ENCODE data around the gene SAG.
"Not testable (repeated sequence)": the region's sequence is repeated elsewhere in the genome, so short reads cannot be mapped to it uniquely, and the experiment has no call there.

SAG gene

GRCh38 chr2:233331536-233331935 is 23.9 kb downstream of the SAG start:
- no peaks in the 10 kb centered on the region for H3K9me3 ChIP-seq (ENCODE audit: control insufficient read depth, low read length)
- no peak overlapping the region for H3K4ac ChIP-seq (ENCODE audit: low read depth in 1 of 2, low read length in 2 of 2)
- H2AK5ac ChIP-seq (ENCODE audit: low read length, severe bottlenecking) = no peak overlapping the region
- 96% methylated on average over 14 of the region's 15 CpGs for WGBS
- no peak overlapping the region for H2AFZ ChIP-seq (ENCODE audit: low read depth, low read length)
- H3K36me3 ChIP-seq (ENCODE audit: control insufficient read depth in 1 of 2, insufficient read depth in 2 of 2, low read depth in 1 of 2, low read length in 2 of 2) = no peaks in the 10 kb centered on the region
- H3K23ac ChIP-seq (ENCODE audit: low read length in 2 of 2) = no peak overlapping the region
- H2BK120ac ChIP-seq (ENCODE audit: low read depth, low read length) = no peak overlapping the region
- no peak overlapping the region for H2BK12ac ChIP-seq (ENCODE audit: low read length in 2 of 2)
- H3K4me3 ChIP-seq (ENCODE audit: insufficient read depth in 1 of 2, low read depth in 1 of 2, low read length in 2 of 2) = no peak overlapping the region
- no peak overlapping the region for H3K27ac ChIP-seq (ENCODE audit: low read length, poor library complexity, severe bottlenecking)
- no peak overlapping the region for H2BK5ac ChIP-seq (ENCODE audit: low read depth, low read length, poor library complexity, severe bottlenecking)
- DNase-seq = no peak
- H3K4me1 ChIP-seq (ENCODE audit: control insufficient read depth, insufficient read depth, low read depth, low read length) = peaks cover 5% of the 10 kb centered on the region
- no peaks in the 10 kb centered on the region for H3K79me1 ChIP-seq (replicated peaks; ENCODE audit: low read length, poor library complexity, severe bottlenecking)
- H3K4me2 ChIP-seq (ENCODE audit: low read length, poor library complexity, severe bottlenecking) = no peak overlapping the region
- no peak overlapping the region for H3K14ac ChIP-seq (ENCODE audit: low read length in 2 of 2)
- no peak overlapping the region for H4K8ac ChIP-seq (ENCODE audit: low read length)
- no peak overlapping the region for H4K91ac ChIP-seq (ENCODE audit: low read length)
- H3K27me3 ChIP-seq (ENCODE audit: control insufficient read depth in 1 of 2, insufficient read depth in 1 of 2, low read length in 2 of 2) = peaks cover 13 to 45% of the 10 kb centered on the region in 2 experiments
- H2BK15ac ChIP-seq (ENCODE audit: low read depth, poor library complexity, severe bottlenecking) = no peak overlapping the region
- H3K18ac ChIP-seq (ENCODE audit: low read depth in 1 of 2, low read length in 2 of 2) = no peak overlapping the region
- H3K9ac ChIP-seq (ENCODE audit: low read length) = no peak overlapping the region

GRCh38 chr2:233332125-233332524 is 24.5 kb downstream of the SAG start:
- Histone ChIP-seq H3K36me3 (ENCODE audit: control insufficient read depth in 1 of 2, insufficient read depth in 2 of 2, low read depth in 1 of 2, low read length in 2 of 2) (no peaks in the 10 kb centered on the region), H3K23ac (ENCODE audit: low read length in 2 of 2) (no peak overlapping the region), H3K9ac (ENCODE audit: low read length) (no peak overlapping the region), H2BK12ac (ENCODE audit: low read length in 2 of 2) (no peak overlapping the region), H2BK5ac (ENCODE audit: low read depth, low read length, poor library complexity, severe bottlenecking) (no peak overlapping the region), H3K14ac (ENCODE audit: low read length in 2 of 2) (no peak overlapping the region), H3K4me1 (ENCODE audit: control insufficient read depth, insufficient read depth, low read depth, low read length) (peaks cover 5% of the 10 kb centered on the region), H4K91ac (ENCODE audit: low read length) (no peak overlapping the region), H3K9me3 (ENCODE audit: control insufficient read depth, low read length) (no peaks in the 10 kb centered on the region), H3K4me2 (ENCODE audit: low read length, poor library complexity, severe bottlenecking) (no peak overlapping the region), H3K18ac (ENCODE audit: low read depth in 1 of 2, low read length in 2 of 2) (no peak overlapping the region), H2AK5ac (ENCODE audit: low read length, severe bottlenecking) (no peak overlapping the region), H2AFZ (ENCODE audit: low read depth, low read length) (no peak overlapping the region), H3K4ac (ENCODE audit: low read depth in 1 of 2, low read length in 2 of 2) (no peak overlapping the region), H3K79me1 (replicated peaks; ENCODE audit: low read length, poor library complexity, severe bottlenecking) (no peaks in the 10 kb centered on the region), H4K8ac (ENCODE audit: low read length) (no peak overlapping the region), H3K27me3 (ENCODE audit: control insufficient read depth in 1 of 2, insufficient read depth in 1 of 2, low read length in 2 of 2) (peaks cover 14 to 51% of the 10 kb centered on the region in 2 experiments), H2BK120ac (ENCODE audit: low read depth, low read length) (no peak overlapping the region), H3K4me3 (ENCODE audit: insufficient read depth in 1 of 2, low read depth in 1 of 2, low read length in 2 of 2) (no peak overlapping the region), H2BK15ac (ENCODE audit: low read depth, poor library complexity, severe bottlenecking) (no peak overlapping the region), H3K27ac (ENCODE audit: low read length, poor library complexity, severe bottlenecking) (no peak overlapping the region)
- DNase-seq = no peak
- WGBS = 95% methylated on average over 4 of the region's 4 CpGs

GRCh38 chr2:233334915-233335314 is 27.3 kb downstream of the SAG start:
- Histone ChIP-seq H3K27ac (ENCODE audit: low read length, poor library complexity, severe bottlenecking) (no peak overlapping the region), H4K8ac (ENCODE audit: low read length) (no peak overlapping the region), H2AK5ac (ENCODE audit: low read length, severe bottlenecking) (no peak overlapping the region), H3K36me3 (ENCODE audit: control insufficient read depth in 1 of 2, insufficient read depth in 2 of 2, low read depth in 1 of 2, low read length in 2 of 2) (no peaks in the 10 kb centered on the region), H3K4me1 (ENCODE audit: control insufficient read depth, insufficient read depth, low read depth, low read length) (peaks cover under 1% of the 10 kb centered on the region), H3K4me3 (ENCODE audit: insufficient read depth in 1 of 2, low read depth in 1 of 2, low read length in 2 of 2) (no peak overlapping the region), H2BK15ac (ENCODE audit: low read depth, poor library complexity, severe bottlenecking) (no peak overlapping the region), H3K79me1 (replicated peaks; ENCODE audit: low read length, poor library complexity, severe bottlenecking) (no peaks in the 10 kb centered on the region), H3K4me2 (ENCODE audit: low read length, poor library complexity, severe bottlenecking) (no peak overlapping the region), H3K4ac (ENCODE audit: low read depth in 1 of 2, low read length in 2 of 2) (no peak overlapping the region), H3K18ac (ENCODE audit: low read depth in 1 of 2, low read length in 2 of 2) (no peak overlapping the region), H3K27me3 (ENCODE audit: control insufficient read depth in 1 of 2, insufficient read depth in 1 of 2, low read length in 2 of 2) (peaks cover 26 to 72% of the 10 kb centered on the region in 2 experiments), H3K14ac (ENCODE audit: low read length in 2 of 2) (no peak overlapping the region), H2BK12ac (ENCODE audit: low read length in 2 of 2) (no peak overlapping the region), H2BK120ac (ENCODE audit: low read depth, low read length) (no peak overlapping the region), H3K23ac (ENCODE audit: low read length in 2 of 2) (no peak overlapping the region), H3K9ac (ENCODE audit: low read length) (no peak overlapping the region), H4K91ac (ENCODE audit: low read length) (no peak overlapping the region), H3K9me3 (ENCODE audit: control insufficient read depth, low read length) (no peaks in the 10 kb centered on the region), H2BK5ac (ENCODE audit: low read depth, low read length, poor library complexity, severe bottlenecking) (no peak overlapping the region), H2AFZ (ENCODE audit: low read depth, low read length) (no peak overlapping the region)
- WGBS = 91% methylated on average over 11 of the region's 11 CpGs
- DNase-seq = no peak

GRCh38 chr2:233336091-233336490 is 28.5 kb downstream of the SAG start:
- not testable (repeated sequence) for H2AFZ ChIP-seq (ENCODE audit: low read depth, low read length); H3K9me3 ChIP-seq (ENCODE audit: control insufficient read depth, low read length); H2AK5ac ChIP-seq (ENCODE audit: low read length, severe bottlenecking); H3K4me2 ChIP-seq (ENCODE audit: low read length, poor library complexity, severe bottlenecking); H3K79me1 ChIP-seq (replicated peaks; ENCODE audit: low read length, poor library complexity, severe bottlenecking); H4K91ac ChIP-seq (ENCODE audit: low read length); H3K4ac ChIP-seq (ENCODE audit: low read depth in 1 of 2, low read length in 2 of 2); H3K36me3 ChIP-seq (ENCODE audit: control insufficient read depth in 1 of 2, insufficient read depth in 2 of 2, low read depth in 1 of 2, low read length in 2 of 2); H3K9ac ChIP-seq (ENCODE audit: low read length); H2BK5ac ChIP-seq (ENCODE audit: low read depth, low read length, poor library complexity, severe bottlenecking); H3K4me1 ChIP-seq (ENCODE audit: control insufficient read depth, insufficient read depth, low read depth, low read length); H2BK120ac ChIP-seq (ENCODE audit: low read depth, low read length); H2BK12ac ChIP-seq (ENCODE audit: low read length in 2 of 2); H2BK15ac ChIP-seq (ENCODE audit: low read depth, poor library complexity, severe bottlenecking); DNase-seq; H3K4me3 ChIP-seq (ENCODE audit: insufficient read depth in 1 of 2, low read depth in 1 of 2, low read length in 2 of 2); H4K8ac ChIP-seq (ENCODE audit: low read length); H3K23ac ChIP-seq (ENCODE audit: low read length in 2 of 2); H3K18ac ChIP-seq (ENCODE audit: low read depth in 1 of 2, low read length in 2 of 2); H3K14ac ChIP-seq (ENCODE audit: low read length in 2 of 2); H3K27ac ChIP-seq (ENCODE audit: low read length, poor library complexity, severe bottlenecking)
- WGBS = over 99% methylated on average over 8 of the region's 13 CpGs
- H3K27me3 ChIP-seq (ENCODE audit: control insufficient read depth in 1 of 2, insufficient read depth in 1 of 2, low read length in 2 of 2) = peaks cover 26 to 75% of the 10 kb centered on the region in 2 experiments

Measured in mesenchymal stem cell (in vitro differentiated cells and primary cell).